Endodermal cell (in vitro differentiated cells): ENCODE measurements around the gene CC2D2A. TPM values are rescaled to one million over a fixed set of nuclear protein-coding genes. Genes with fewer than 3 reads are reported as not detected.

Experiments
- DNase-seq: peaks from one replicate; pipeline ENCODE4 v3.0.0-alpha.2; 2017
- H3K27ac ChIP-seq: 2 replicates; pipeline ENCODE4 v1.5.1; 2013; ENCODE audit warnings: mild to moderate bottlenecking, low read depth, low read length, moderate library complexity
- H3K27me3 ChIP-seq: 2 replicates; pipeline ENCODE4 v1.6.1; 2013; ENCODE audit warnings: mild to moderate bottlenecking, low read length, moderate library complexity; ENCODE audit not compliant: insufficient read depth, control insufficient read depth, poor library complexity, severe bottlenecking
- H3K36me3 ChIP-seq: 2 replicates; pipeline ENCODE4 v1.7.0; 2013; ENCODE audit warnings: mild to moderate bottlenecking, low read length, moderate library complexity; ENCODE audit not compliant: control insufficient read depth, insufficient read depth
- H3K4me1 ChIP-seq: one replicate; pipeline ENCODE4 v1.7.0; 2013; ENCODE audit warnings: low read length; ENCODE audit not compliant: control insufficient read depth, insufficient read depth
- H3K4me3 ChIP-seq: 2 replicates; pipeline ENCODE4 v1.5.1; 2013; ENCODE audit warnings: mild to moderate bottlenecking, low read length, moderate library complexity
- H3K9ac ChIP-seq: 2 replicates; pipeline ENCODE4 v1.6.1; 2013; ENCODE audit warnings: mild to moderate bottlenecking, low read length, moderate library complexity; ENCODE audit not compliant: poor library complexity, severe bottlenecking; ENCODE audit errors: extremely low read depth
- H3K9me3 ChIP-seq: 2 replicates; pipeline ENCODE4 v1.6.1; 2013; ENCODE audit warnings: mild to moderate bottlenecking, low read length, moderate library complexity; ENCODE audit not compliant: control insufficient read depth
- H3K27ac Mint-ChIP-seq: 2 replicates; pipeline ENCODE4 v1.8.0; 2020; ENCODE audit warnings: mixed read lengths
- H3K27me3 Mint-ChIP-seq: 2 replicates; pipeline ENCODE4 v1.8.0; 2021; ENCODE audit warnings: mild to moderate bottlenecking, mixed read lengths; ENCODE audit not compliant: insufficient read depth
- H3K36me3 Mint-ChIP-seq: 2 replicates; pipeline ENCODE4 v1.8.0; 2020; ENCODE audit warnings: low read depth, mixed read lengths
- H3K4me1 Mint-ChIP-seq: 2 replicates; pipeline ENCODE4 v1.8.0; 2020; ENCODE audit warnings: mixed read lengths
- H3K4me3 Mint-ChIP-seq: 2 replicates; pipeline ENCODE4 v1.8.0; 2020; ENCODE audit warnings: mild to moderate bottlenecking, moderate library complexity, mixed read lengths
- H3K9me3 Mint-ChIP-seq: 2 replicates; pipeline ENCODE4 v1.8.0; 2020; ENCODE audit warnings: mild to moderate bottlenecking, mixed read lengths
- CTCF ChIP-seq: fragments of 200-600 bp; sonication (generic); conservative IDR thresholded peaks from 2 replicates; pipeline ENCODE4 v1.5.0; 2021; ENCODE audit warnings: antibody characterized with exemption, mild to moderate bottlenecking
- WGBS, 2 experiments: methylation state at CpG; one replicate each; pipeline versions ENCODE4 v1.1.5 to v1.1.7; 2013; ENCODE audit warnings: missing lambda C conversion rate in 2 of 2, mixed read lengths in 1 of 2; ENCODE audit not compliant: insufficient coverage in 1 of 2, insufficient read length in 1 of 2; 5-methylcytosine and 5-hydroxymethylcytosine counted together
- total RNA-seq, 2 donors: library from RNA; stranded (reverse); fragmentation: NEBNext Ultra II Directional in 1 of 2; extraction: Animal tissue kit (Norgen Biotek cat#: 25700) in 1 of 2; gene quantifications; 2 replicates in 1 of 2; 3 replicates in 1 of 2; pipeline ENCODE4 v1.2.1, GENCODE V29; 2021

CC2D2A gene
- total RNA-seq, 2 donors from 2014 or later, result 12.3 to 25.2 TPM

DNA sequence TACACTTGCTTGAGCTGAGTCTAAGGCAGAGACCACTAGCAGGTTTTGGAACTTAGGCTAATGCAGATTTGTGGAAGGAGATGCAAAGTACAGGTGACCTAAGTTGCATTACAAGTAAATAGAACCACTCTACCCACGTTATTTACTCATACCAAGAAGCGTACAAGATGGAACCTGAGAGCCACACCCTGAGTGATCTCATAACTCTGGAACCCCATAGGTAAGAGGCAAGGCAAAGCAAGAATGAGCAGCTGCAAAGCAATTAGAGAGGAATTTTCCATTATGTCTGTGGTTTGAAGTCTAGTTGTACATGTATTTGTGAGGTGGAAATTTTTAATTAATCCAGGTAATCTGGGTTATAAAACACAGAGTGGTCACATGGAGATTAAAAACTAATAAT is 55.4 kb downstream of the CC2D2A start:
- no peak for DNase-seq
- Histone ChIP-seq H3K4me3 (no peak overlapping the region), H3K9me3 (no peaks in the 10 kb centered on the region), H3K27me3 (no peaks in the 10 kb centered on the region), H3K27ac (no peak overlapping the region), H3K4me1 (no peaks in the 10 kb centered on the region), H3K36me3 (no peaks in the 10 kb centered on the region), H3K9ac (no peak overlapping the region)
- no peaks in the 10 kb centered on the region for H3K9me3 Mint-ChIP-seq
- WGBS, 2 experiments, result 83 to 89% methylated on average over 1 to 2 of the region's 2 CpGs
- no peak overlapping the region for H3K27ac Mint-ChIP-seq
- peaks cover 16% of the 10 kb centered on the region for H3K36me3 Mint-ChIP-seq
- H3K27me3 Mint-ChIP-seq, result no peaks in the 10 kb centered on the region
- H3K4me1 Mint-ChIP-seq, result peaks cover 12% of the 10 kb centered on the region
- TF ChIP-seq CTCF, result no peak
- no peak overlapping the region for H3K4me3 Mint-ChIP-seq

GRCh38 chr4:15526924-15527592 is 57.4 kb downstream of the CC2D2A start:
- DNase-seq, result no peak
- peaks cover 12% of the 10 kb centered on the region for H3K4me1 Mint-ChIP-seq
- no peak for TF ChIP-seq CTCF
- no peaks in the 10 kb centered on the region for H3K36me3 ChIP-seq
- H3K4me1 ChIP-seq, result no peaks in the 10 kb centered on the region
- no peak overlapping the region for H3K4me3 Mint-ChIP-seq
- no peaks in the 10 kb centered on the region for H3K27me3 ChIP-seq
- no peaks in the 10 kb centered on the region for H3K9me3 ChIP-seq
- H3K4me3 ChIP-seq, result no peak overlapping the region
- H3K36me3 Mint-ChIP-seq, result peaks cover 19% of the 10 kb centered on the region
- H3K27ac ChIP-seq, result no peak overlapping the region
- no peaks in the 10 kb centered on the region for H3K27me3 Mint-ChIP-seq
- H3K27ac Mint-ChIP-seq, result peak overlapping the region; percentile 62
- H3K9me3 Mint-ChIP-seq, result no peaks in the 10 kb centered on the region
- WGBS, 2 experiments, result 75 to 88% methylated on average over 3 to 4 of the region's 4 CpGs
- no peak overlapping the region for H3K9ac ChIP-seq

- Histone ChIP-seq H3K4me3 (no peak overlapping the region), H3K27me3 (no peaks in the 10 kb centered on the region), H3K4me1 (no peaks in the 10 kb centered on the region), H3K9ac (no peak overlapping the region), H3K36me3 (no peaks in the 10 kb centered on the region), H3K27ac (no peak overlapping the region), H3K9me3 (no peaks in the 10 kb centered on the region)
- no peak overlapping the region for H3K27ac Mint-ChIP-seq
- no peak overlapping the region for H3K4me3 Mint-ChIP-seq
- DNase-seq, result no peak
- TF ChIP-seq CTCF, result no peak
- H3K4me1 Mint-ChIP-seq, result peaks cover 19% of the 10 kb centered on the region
- no peaks in the 10 kb centered on the region for H3K27me3 Mint-ChIP-seq
- 88 to 100% methylated on average over 1 to 3 of the region's 3 CpGs for WGBS, 2 experiments
- peaks cover 20% of the 10 kb centered on the region for H3K36me3 Mint-ChIP-seq
- no peaks in the 10 kb centered on the region for H3K9me3 Mint-ChIP-seq
These were observed 62.1 kb downstream of the CC2D2A start for GRCh38 chr4:15531792-15532191.
